Gastrocnemius medialis (tissue), 4 donors: ENCODE results near the gene XXYLT1.

Experiments used
- POLR2A ChIP-seq, 2 donors: fragments of 450-650 bp; IDR thresholded peaks; one replicate each; pipeline ENCODE4 v1.6.1; 2017; ENCODE audit warnings: antibody characterized with exemption in 2 of 2, mild to moderate bottlenecking in 2 of 2, moderate library complexity in 2 of 2
- TF ChIP-seq, protein P1 (sequence below), 5 experiments: fragments of 450-650 bp in 3 of 5; fragments of 200-600 bp in 2 of 5; sonication (generic) in 2 of 5; IDR thresholded peaks in 4 of 5; conservative IDR thresholded peaks in 1 of 5; 1 replicate in 4 of 5; 2 replicates in 1 of 5; pipeline ENCODE4 v1.5.1; 2016 to 2019; ENCODE audit warnings: antibody characterized with exemption in 5 of 5, mild to moderate bottlenecking in 3 of 5, moderate library complexity in 3 of 5

DNA sequence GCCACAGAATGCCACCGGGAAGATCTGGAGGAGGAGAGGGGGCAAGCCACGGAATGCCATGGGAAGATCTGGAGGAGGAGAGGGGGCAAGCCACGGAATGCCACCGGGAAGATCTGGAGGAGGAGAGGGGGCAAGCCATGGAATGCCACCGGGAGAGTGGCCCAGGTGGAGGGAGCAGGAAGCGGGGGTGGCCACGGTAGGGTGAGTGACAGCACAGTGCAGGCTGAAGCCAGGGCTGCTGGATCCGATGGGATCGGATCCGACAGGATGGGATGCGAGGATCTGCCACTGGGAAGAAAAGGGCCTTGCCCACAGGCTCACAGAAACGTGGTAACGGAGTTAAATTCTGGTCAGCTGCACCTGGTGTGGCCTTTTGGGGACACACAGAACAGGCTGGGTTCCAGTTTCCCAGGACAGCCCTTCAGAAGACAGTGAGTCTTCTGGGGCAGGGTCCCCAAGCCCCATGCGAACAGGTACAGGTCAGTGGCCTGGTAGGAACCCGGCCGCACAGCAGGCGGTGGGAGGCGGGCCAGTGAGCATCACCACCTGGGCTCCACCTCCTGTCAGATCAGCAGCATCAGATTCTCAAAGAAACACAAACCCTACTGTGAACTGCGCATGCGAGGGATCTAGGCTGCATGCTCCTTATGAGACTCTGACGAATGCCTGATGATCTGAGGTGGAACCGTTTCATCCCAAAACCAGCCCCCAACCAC lies 58.8 kb downstream of the XXYLT1 start:
- TF ChIP-seq, protein P1, sequence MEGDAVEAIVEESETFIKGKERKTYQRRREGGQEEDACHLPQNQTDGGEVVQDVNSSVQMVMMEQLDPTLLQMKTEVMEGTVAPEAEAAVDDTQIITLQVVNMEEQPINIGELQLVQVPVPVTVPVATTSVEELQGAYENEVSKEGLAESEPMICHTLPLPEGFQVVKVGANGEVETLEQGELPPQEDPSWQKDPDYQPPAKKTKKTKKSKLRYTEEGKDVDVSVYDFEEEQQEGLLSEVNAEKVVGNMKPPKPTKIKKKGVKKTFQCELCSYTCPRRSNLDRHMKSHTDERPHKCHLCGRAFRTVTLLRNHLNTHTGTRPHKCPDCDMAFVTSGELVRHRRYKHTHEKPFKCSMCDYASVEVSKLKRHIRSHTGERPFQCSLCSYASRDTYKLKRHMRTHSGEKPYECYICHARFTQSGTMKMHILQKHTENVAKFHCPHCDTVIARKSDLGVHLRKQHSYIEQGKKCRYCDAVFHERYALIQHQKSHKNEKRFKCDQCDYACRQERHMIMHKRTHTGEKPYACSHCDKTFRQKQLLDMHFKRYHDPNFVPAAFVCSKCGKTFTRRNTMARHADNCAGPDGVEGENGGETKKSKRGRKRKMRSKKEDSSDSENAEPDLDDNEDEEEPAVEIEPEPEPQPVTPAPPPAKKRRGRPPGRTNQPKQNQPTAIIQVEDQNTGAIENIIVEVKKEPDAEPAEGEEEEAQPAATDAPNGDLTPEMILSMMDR (IDR thresholded peaks at IDR 0.05 in 4 of 5, conservative IDR thresholded peaks at IDR 0.05 in 1 of 5), result no peak
- TF ChIP-seq POLR2A (IDR thresholded peaks at IDR 0.05), result no peak
